T-helper 1 cell (primary cell): ENCODE results near the gene HAO2.
"Not testable (repeated sequence)": the region's sequence is repeated elsewhere in the genome, so short reads cannot be mapped to it uniquely, and the experiment has no call there.

ENCODE experiments used
- DNase-seq, 5 donors: peaks; one replicate each; pipeline ENCODE4 v3.0.0-alpha.2; 2012 to 2020

HAO2 gene

GRCh38 chr1:119347858-119348257 lies 20.7 kb upstream of the HAO2 start:
- DNase-seq: peak in 1 of 5 donors; percentile 11

- DNase-seq: no peak
Measured at GRCh38 chr1:119348941-119349340, 19.6 kb upstream of the HAO2 start.

GRCh38 chr1:119350866-119351265 lies 17.7 kb upstream of the HAO2 start:
- not testable (repeated sequence) for DNase-seq

- DNase-seq: no peak
Measured at GRCh38 chr1:119351997-119352396, 16.6 kb upstream of the HAO2 start.

- DNase-seq: no peak
Measured at GRCh38 chr1:119353836-119354235, 14.7 kb upstream of the HAO2 start.

- DNase-seq: no peak
Measured at GRCh38 chr1:119358636-119359035, 9.9 kb upstream of the HAO2 start.

GRCh38 chr1:119359730-119360129 lies 8.9 kb upstream of the HAO2 start:
- no peak for DNase-seq

GRCh38 chr1:119361205-119361604 lies 7.4 kb upstream of the HAO2 start:
- no peak for DNase-seq

- DNase-seq: no peak
Measured at GRCh38 chr1:119361620-119362344, 6.8 kb upstream of the HAO2 start.

- no peak for DNase-seq
Measured at GRCh38 chr1:119363162-119363561, 5.4 kb upstream of the HAO2 start.

GRCh38 chr1:119364640-119365039 lies 3.9 kb upstream of the HAO2 start:
- no peak for DNase-seq

- DNase-seq: no peak
Measured at GRCh38 chr1:119366424-119366823, 2.2 kb upstream of the HAO2 start.

GRCh38 chr1:119367432-119368124 lies 1.0 kb upstream of the HAO2 start:
- no peak for DNase-seq

GRCh38 chr1:119370748-119371147 lies 2.2 kb downstream of the HAO2 start:
- DNase-seq: no peak

- DNase-seq: no peak
Measured at GRCh38 chr1:119371815-119372214, 3.2 kb downstream of the HAO2 start.

- DNase-seq: no peak
Measured at GRCh38 chr1:119372503-119373086, 4.0 kb downstream of the HAO2 start.

- no peak for DNase-seq
Measured at GRCh38 chr1:119373465-119373864, 4.9 kb downstream of the HAO2 start.

- DNase-seq: no peak
Measured at GRCh38 chr1:119374208-119374874, 5.8 kb downstream of the HAO2 start.

- DNase-seq: no peak
Measured at GRCh38 chr1:119375366-119375765, 6.8 kb downstream of the HAO2 start.

GRCh38 chr1:119376594-119376993 lies 8.0 kb downstream of the HAO2 start:
- no peak for DNase-seq

- not testable (repeated sequence) for DNase-seq
Measured at GRCh38 chr1:119377594-119377993, 9.0 kb downstream of the HAO2 start.

- no peak for DNase-seq
Measured at GRCh38 chr1:119379117-119379516, 10.5 kb downstream of the HAO2 start.

- DNase-seq: no peak
Measured at GRCh38 chr1:119380304-119380703, 11.7 kb downstream of the HAO2 start.
